ENCODE results near the gene FADS2.

FADS2 gene

DNA sequence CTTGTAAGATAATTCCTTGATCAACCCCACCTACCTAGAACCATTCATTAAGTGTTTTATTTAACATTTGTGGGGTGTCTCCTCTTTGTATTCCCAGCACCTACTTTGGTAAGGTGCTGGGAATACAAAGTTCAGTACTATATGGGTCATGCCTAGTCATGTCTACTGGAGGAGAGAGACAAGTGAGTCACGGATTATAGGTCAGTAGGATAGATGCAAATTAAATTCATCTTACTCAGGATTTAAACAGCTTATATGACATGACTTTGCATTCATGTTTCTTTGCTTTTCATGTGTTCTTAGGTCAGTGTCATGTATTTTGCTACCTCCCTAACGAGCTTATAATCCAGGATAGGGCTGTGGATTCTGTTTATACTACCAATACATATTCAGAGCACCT is 7.9 kb upstream of the FADS2 start:
- no peak for DNase-seq (ENCODE audit: low read depth in 2 of 2)

DNA sequence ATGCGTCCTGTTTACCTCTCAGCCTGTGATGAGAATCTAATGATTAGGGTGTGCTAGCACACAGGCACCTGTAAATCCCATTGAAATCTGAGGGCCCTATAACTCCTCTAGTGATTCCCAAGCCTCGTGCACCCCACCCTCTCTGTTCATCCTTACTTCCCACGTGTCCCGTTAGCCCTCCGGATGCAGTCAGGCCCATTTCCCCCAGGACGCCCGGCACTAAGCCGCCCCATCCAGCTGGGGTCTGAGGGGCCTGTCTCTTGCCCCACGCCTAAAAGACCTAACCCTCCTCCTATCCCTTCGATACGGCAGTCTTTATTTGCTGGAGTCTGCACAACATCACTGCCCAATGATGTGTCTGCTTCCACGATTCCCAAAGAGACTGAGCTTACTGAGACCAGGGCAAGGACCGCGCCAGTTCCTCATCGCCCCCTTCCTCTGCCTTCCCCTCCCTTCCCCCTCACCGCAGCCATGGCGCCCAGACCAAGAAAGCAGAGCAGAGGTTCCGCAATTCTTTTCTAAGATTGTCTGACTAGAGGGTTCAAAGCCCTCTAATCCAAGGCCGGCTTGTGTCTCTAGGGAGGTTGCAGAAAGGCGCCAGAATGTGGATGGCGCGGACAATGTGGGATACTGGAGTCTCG is 1.1 kb upstream of the FADS2 start:
- DNase-seq (ENCODE audit: low read depth in 2 of 2), result no peak

DNA sequence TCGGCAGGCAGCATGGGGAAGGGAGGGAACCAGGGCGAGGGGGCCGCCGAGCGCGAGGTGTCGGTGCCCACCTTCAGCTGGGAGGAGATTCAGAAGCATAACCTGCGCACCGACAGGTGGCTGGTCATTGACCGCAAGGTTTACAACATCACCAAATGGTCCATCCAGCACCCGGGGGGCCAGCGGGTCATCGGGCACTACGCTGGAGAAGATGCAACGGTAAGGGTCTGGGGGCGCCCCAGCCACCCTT is 204 bp downstream of the FADS2 start:
- no peak for DNase-seq (ENCODE audit: low read depth in 2 of 2)

- DNase-seq (ENCODE audit: low read depth in 2 of 2), result peak in 1 of 2 donors; percentile 38
Observed at GRCh38 chr11:61828629-61829407, 718 bp downstream of the FADS2 start.

GRCh38 chr11:61829806-61830205 is 1.7 kb downstream of the FADS2 start:
- DNase-seq (ENCODE audit: low read depth in 2 of 2), result no peak

DNA sequence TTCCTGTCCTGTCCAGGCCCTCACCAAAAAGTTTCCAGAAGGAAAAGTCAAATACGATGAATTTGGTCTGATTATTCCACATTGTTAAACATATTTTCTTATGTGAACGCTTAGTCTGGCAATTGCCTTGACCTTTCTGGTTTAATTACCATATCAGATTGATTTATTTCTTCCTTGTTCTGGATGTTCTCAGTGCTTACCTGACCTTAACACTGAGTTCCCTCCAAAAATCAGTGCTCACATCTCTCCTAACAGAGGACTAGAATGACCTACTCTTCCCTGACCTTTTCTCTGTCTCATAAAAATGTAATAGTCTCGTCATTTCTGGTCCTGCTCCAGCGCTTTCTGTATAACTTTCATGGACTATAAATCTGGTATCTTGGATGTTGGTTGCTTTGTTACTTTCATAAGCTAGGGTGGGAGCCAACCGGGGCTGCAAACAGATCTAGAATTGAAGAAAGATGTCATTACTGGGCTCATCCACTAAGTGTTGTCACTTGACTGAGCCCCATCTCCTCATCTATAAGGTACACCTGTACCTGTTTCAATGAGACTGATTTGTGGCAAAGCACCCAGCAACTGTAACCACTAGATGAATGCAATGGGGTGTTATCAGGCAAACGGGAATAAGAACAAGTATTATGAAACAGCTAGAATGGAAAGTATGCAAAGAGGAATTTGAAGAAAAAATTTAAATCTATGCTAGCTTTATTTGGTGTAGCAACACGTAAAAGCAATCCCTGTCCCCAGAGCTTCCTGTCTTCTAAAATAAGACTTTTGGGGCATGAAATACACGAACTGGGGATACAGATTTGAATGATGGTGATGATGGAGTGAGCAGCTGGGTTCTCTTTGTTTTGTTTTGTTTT is 2.4 kb downstream of the FADS2 start:
- no peak for DNase-seq (ENCODE audit: low read depth in 2 of 2)

- no peak for DNase-seq (ENCODE audit: low read depth in 2 of 2)
Observed at GRCh38 chr11:61832207-61832606, 4.1 kb downstream of the FADS2 start.

DNA sequence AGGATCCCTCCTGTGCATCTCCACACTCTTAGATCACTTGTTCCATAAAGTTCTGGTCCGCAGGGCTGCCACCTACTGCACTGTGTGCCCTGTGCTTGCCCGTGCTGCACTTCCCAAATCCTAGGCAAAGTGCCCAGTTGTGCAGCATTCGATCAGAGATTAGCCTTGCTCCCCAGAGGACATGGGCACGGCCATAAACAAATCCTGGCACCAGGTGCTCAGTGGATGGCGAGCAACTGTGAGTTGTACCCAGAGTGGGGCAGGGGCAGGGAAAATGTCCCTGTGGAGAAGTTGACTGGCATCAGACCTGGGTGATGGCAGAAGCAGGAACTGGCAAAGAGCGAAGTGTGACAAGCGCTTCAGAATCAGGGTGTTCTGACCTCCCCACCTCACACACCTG is 4.7 kb downstream of the FADS2 start:
- DNase-seq (ENCODE audit: low read depth in 2 of 2), result no peak

- DNase-seq (ENCODE audit: low read depth in 2 of 2), result no peak
Observed at GRCh38 chr11:61833471-61833870, 5.4 kb downstream of the FADS2 start.

DNA sequence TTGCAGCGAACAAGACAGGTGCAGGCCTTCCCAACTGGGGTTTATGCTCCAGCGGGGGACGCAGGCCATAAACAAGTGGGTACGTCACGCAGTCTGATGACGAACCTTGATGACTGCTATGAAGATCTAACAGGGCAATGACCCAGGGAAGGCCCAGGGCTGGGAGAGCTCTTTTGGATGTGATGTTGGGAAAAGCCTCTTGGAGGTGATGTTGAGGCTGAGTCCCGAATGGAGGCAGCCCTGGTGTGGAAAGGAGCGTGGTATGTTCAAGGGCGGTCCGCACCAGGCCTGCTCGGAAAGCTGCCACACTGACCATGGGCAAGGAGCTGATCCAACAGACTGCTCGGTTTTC is 5.8 kb downstream of the FADS2 start:
- no peak for DNase-seq (ENCODE audit: low read depth in 2 of 2)

GRCh38 chr11:61834278-61835048 is 6.4 kb downstream of the FADS2 start:
- DNase-seq (ENCODE audit: low read depth in 2 of 2), result peak in 1 of 2 donors; percentile 40

DNA sequence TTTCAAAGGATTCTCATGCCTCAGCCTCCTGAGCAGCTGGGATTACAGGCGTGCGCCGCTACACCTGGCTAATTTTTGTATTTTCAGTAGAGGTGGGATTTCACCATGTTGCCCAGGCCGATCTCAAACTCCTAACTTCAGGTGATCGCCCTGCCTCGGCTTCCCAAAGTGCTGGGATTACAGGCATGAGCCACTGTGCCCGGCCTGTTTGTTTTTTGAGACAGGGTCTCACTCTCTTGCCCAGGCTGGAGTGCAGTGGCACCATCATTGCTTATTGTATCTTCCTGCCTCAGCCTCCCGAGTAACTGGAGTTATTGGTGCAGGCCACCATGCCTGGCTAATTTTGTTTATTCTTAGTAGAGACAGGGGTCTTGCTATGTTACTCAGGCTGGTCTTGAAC is 8.1 kb downstream of the FADS2 start:
- DNase-seq (ENCODE audit: low read depth in 2 of 2), result no peak

DNA sequence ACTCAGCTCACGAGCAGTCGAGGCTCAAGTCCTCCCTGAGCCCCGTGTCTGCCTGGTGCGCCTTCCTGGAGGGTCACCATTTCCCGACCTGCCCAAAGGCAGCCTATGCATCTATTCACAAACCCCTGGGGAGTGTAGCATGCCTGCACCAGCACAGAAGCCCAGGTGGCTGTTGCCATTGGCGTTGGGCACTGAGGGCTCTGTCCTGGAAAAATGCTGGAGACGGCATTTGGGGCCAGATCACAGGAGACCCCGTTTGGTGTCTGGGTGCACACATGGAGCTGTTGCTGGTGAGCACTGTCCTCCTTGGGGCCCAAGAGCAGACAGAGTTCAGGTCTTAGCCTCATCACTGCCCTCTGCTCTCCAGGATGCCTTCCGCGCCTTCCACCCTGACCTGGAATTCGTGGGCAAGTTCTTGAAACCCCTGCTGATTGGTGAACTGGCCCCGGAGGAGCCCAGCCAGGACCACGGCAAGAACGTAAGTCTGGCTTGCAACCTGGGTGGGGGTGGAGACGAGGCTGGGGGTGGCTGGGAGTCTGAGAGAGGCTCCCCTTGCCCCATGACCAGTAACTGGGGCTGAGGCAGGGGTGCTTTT is 9.4 kb downstream of the FADS2 start:
- DNase-seq (ENCODE audit: low read depth in 2 of 2), result no peak

- DNase-seq (ENCODE audit: low read depth in 2 of 2), result no peak
Observed at GRCh38 chr11:61838501-61838900, 10.4 kb downstream of the FADS2 start.

DNA sequence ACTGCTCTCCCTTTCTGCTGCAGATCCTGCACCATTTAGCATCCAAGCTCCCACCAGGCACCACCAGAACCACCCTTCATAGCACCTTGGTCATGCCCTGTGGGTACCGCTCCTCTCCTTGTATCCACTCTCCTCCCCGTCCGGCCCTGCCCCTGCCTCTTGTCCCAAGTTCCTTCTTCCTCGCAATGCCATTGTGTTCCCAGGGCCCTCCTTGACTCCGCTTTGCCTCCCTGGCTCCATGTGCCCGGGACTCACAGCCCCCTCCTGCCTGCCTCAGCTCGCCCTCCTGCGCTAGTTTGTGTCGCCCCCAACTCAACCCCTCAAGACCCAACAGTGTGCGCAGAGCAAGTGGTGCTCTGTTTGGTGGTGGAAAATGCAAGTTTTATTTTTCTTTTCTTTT is 10.8 kb downstream of the FADS2 start:
- DNase-seq (ENCODE audit: low read depth in 2 of 2), result no peak

DNA sequence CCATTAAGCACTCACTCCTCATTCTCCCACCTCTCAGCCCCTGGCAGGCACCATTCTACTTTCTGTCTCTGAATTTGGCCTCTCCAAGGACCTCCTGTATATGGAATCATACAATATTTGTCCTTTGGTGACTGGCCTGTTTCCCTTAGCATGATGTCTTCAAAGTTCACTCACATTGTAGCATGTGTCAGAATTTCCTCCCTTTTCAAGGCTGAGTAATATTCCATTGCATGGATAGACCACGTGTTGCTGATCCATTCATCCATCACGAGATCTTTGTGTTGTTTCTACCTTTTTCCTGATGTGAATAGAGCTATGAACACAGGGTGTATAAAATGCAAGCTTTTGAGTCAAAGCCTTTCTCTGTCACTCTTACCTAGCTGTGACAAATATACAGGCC is 11.6 kb downstream of the FADS2 start:
- no peak for DNase-seq (ENCODE audit: low read depth in 2 of 2)

DNA sequence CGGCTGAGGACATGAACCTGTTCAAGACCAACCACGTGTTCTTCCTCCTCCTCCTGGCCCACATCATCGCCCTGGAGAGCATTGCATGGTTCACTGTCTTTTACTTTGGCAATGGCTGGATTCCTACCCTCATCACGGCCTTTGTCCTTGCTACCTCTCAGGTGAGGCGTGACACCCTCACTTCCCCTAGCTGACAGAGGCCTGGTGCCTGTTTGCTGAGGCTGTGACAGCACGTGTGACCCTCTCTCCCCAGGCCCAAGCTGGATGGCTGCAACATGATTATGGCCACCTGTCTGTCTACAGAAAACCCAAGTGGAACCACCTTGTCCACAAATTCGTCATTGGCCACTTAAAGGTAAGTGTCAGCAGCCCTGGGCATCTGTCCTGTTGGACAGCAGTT is 12.3 kb downstream of the FADS2 start:
- DNase-seq (ENCODE audit: low read depth in 2 of 2), result no peak

DNA sequence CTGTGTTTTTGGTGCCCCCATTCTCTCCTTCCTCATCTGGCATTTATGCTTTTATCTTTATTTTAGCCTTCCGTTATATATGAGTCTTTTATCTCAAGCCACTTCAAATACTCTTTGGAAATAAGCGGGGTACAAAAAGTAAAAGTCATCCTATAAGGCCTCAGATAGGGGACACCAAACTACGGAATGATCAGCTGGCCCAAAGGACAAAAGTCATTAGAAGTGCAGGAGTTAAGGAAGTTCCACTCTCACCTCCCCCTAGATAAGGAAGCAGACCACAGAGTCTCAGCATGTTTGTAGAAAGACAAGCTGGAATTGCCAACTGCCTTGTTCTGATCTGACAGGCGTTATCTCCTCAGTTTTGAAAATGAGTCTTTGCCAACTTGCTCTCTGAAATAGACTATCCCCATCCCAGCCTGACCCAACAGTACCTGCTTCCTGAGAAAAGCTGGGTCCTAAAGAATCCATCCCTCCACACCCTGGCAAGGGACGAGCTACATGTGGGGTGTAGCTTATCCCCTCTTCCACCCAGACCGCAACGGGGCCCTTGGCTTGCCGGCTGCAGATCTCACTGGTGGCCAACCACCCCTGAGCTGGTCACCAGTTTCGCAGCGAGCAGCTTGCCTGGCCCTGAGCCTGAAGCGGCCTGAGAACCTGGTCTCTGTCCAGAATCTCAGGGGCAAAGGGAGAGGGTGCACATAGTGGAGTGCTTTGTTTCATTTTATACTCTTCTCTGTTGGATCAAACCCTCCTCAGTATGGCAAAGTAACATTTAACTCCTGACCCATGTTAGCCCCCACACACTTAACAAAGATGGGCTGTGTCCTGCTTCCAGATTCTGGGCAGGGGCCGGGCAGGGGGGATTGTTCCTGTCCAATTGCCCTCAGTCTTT is 13.8 kb downstream of the FADS2 start:
- no peak for DNase-seq (ENCODE audit: low read depth in 2 of 2)

GRCh38 chr11:61842528-61842820 is 14.4 kb downstream of the FADS2 start:
- DNase-seq (ENCODE audit: low read depth in 2 of 2), result no peak

GRCh38 chr11:61844909-61845565 is 16.9 kb downstream of the FADS2 start:
- DNase-seq (ENCODE audit: low read depth in 2 of 2), result no peak

Data from stimulated activated CD8-positive, alpha-beta memory T cell treated with anti-CD3 and anti-CD28 coated beads, Interleukin-2, amount 100 ng/mL, for 48 hours (primary cell).